Osteoblast (primary cell): Measurements from ENCODE around the gene FAU. TPM values are rescaled to one million over a fixed set of nuclear protein-coding genes. Genes with fewer than 3 reads are reported as not detected.
"Not testable (repeated sequence)": the region's sequence is repeated elsewhere in the genome, so short reads cannot be mapped to it uniquely, and the experiment has no call there.

Experiments used
- DNase-seq: peaks from one replicate; pipeline ENCODE4 v3.0.0; 2011; ENCODE audit warnings: low spot score, mixed read lengths; ENCODE audit not compliant: insufficient read length; ENCODE audit errors: missing footprints
- H2AFZ ChIP-seq: 2 replicates; pipeline ENCODE4 v1.6.0; 2011; ENCODE audit warnings: mild to moderate bottlenecking, low read length
- H3K27ac ChIP-seq: 2 replicates; pipeline ENCODE4 v1.5.1; 2011; ENCODE audit warnings: mild to moderate bottlenecking, low read depth, low read length, moderate library complexity
- H3K27me3 ChIP-seq: 2 replicates; pipeline ENCODE4 v1.6.0; 2012; ENCODE audit warnings: mild to moderate bottlenecking, control low read depth, inconsistent platforms, low read length, moderate library complexity; ENCODE audit not compliant: insufficient read depth
- H3K36me3 ChIP-seq: 2 replicates; pipeline ENCODE4 v1.5.1; 2011; ENCODE audit warnings: mild to moderate bottlenecking, low read length, control low read depth, moderate library complexity; ENCODE audit not compliant: insufficient read depth
- H3K4me1 ChIP-seq: 2 replicates; pipeline ENCODE4 v1.5.1; 2011; ENCODE audit warnings: mild to moderate bottlenecking, low read length, control low read depth, moderate library complexity; ENCODE audit not compliant: insufficient read depth
- H3K4me2 ChIP-seq: 2 replicates; pipeline ENCODE4 v1.6.0; 2011; ENCODE audit warnings: mild to moderate bottlenecking, low read length; ENCODE audit not compliant: insufficient read depth
- H3K4me3 ChIP-seq: fragments of 200-600 bp; sonication (generic); 3 replicates; pipeline ENCODE4 v1.5.1; 2012; ENCODE audit warnings: mild to moderate bottlenecking, low read length, inconsistent platforms; ENCODE audit not compliant: insufficient read depth
- H3K79me2 ChIP-seq: 2 replicates; pipeline ENCODE4 v1.6.0; 2012; ENCODE audit warnings: mild to moderate bottlenecking, low read length, control low read depth, inconsistent platforms; ENCODE audit not compliant: insufficient read depth
- H3K9me3 ChIP-seq: 2 replicates; pipeline ENCODE4 v1.5.1; 2011; ENCODE audit warnings: low read depth, low read length, control low read depth
- H4K20me1 ChIP-seq: 2 replicates; pipeline ENCODE4 v1.6.0; 2012; ENCODE audit warnings: mild to moderate bottlenecking, low read length, control low read depth; ENCODE audit not compliant: insufficient read depth
- CTCF ChIP-seq: IDR thresholded peaks from 2 replicates; pipeline ENCODE4 v1.5.1; 2011; ENCODE audit warnings: mild to moderate bottlenecking, low read depth, low read length, moderate library complexity; ENCODE audit errors: extremely low read depth
- total RNA-seq: library from RNA; depleted of rRNA; stranded (reverse); fragments of >200 nt; gene quantifications from 2 replicates; pipeline ENCODE4 v1.2.3, GENCODE V29; 2012

Gene FAU
- total RNA-seq, 1 donor: 118 TPM

- peaks cover 20% of the 10 kb centered on the region for H3K4me1 ChIP-seq
- peak; percentile 89 for DNase-seq
- H3K4me2 ChIP-seq: peak overlapping the region; percentile 99
- peak overlapping the region; percentile 82 for H3K27ac ChIP-seq
- no peaks in the 10 kb centered on the region for H3K27me3 ChIP-seq
- H3K79me2 ChIP-seq: peaks cover 51% of the 10 kb centered on the region
- TF ChIP-seq CTCF: no peak
- peak overlapping the region; percentile 87 for H2AFZ ChIP-seq
- H3K9me3 ChIP-seq: no peaks in the 10 kb centered on the region
- H4K20me1 ChIP-seq: peaks cover 6% of the 10 kb centered on the region
- H3K4me3 ChIP-seq: peak overlapping the region; percentile 87
- H3K36me3 ChIP-seq: peaks cover 57% of the 10 kb centered on the region
Measured at GRCh38 chr11:65121447-65121864, 478 bp downstream of the FAU start.

DNA sequence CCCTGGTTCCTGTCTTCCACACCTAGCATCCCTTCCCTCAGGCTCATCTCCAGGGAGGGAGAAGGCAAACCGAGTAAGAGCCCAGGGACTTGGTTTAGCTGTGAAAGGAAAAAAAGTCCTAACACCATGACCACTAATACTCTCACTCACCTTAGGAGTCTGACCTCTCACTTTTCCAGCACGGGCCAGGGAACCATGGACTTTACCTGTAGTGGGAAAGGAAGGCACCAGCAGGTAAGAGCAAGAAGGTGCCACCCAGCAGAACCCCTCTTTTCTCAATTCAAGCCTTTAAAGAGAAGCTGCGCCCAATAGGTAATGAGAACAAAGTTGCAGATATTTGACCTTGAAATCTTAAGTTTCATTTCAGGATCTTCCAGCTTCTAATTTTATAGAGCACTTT is 1.1 kb downstream of the FAU start:
- peaks cover 26% of the 10 kb centered on the region for H3K4me1 ChIP-seq
- H3K36me3 ChIP-seq: peaks cover 54% of the 10 kb centered on the region

GRCh38 chr11:65119670-65119995 is 2.3 kb downstream of the FAU start:
- Histone ChIP-seq H3K9me3 (no peaks in the 10 kb centered on the region), H3K27ac (no peak overlapping the region), H3K4me1 (peaks cover 26% of the 10 kb centered on the region), H2AFZ (no peak overlapping the region), H3K36me3 (peaks cover 48% of the 10 kb centered on the region), H3K4me2 (no peak overlapping the region), H4K20me1 (peaks cover 7% of the 10 kb centered on the region), H3K27me3 (no peaks in the 10 kb centered on the region), H3K4me3 (no peak overlapping the region), H3K79me2 (peaks cover 60% of the 10 kb centered on the region)
- no peak for DNase-seq
- no peak for TF ChIP-seq CTCF

More for the DNA sequence above, 1.1 kb downstream of the FAU start:
- DNase-seq: no peak
- H3K27me3 ChIP-seq: no peaks in the 10 kb centered on the region
- peak overlapping the region; percentile 82 for H3K27ac ChIP-seq
- no peak for TF ChIP-seq CTCF
- H4K20me1 ChIP-seq: peaks cover 10% of the 10 kb centered on the region
- H3K79me2 ChIP-seq: peaks cover 57% of the 10 kb centered on the region
- H3K9me3 ChIP-seq: no peaks in the 10 kb centered on the region
- peak overlapping the region; percentile 87 for H3K4me3 ChIP-seq
- H3K4me2 ChIP-seq: peak overlapping the region; percentile 99
- H2AFZ ChIP-seq: no peak overlapping the region

GRCh38 chr11:65118891-65119669 is 2.9 kb downstream of the FAU start:
- H3K27ac ChIP-seq, H3K27me3 ChIP-seq, H3K4me2 ChIP-seq, H2AFZ ChIP-seq, H4K20me1 ChIP-seq, H3K9me3 ChIP-seq, DNase-seq, H3K4me3 ChIP-seq: not testable (repeated sequence)
- Histone ChIP-seq H3K79me2 (peaks cover 54% of the 10 kb centered on the region), H3K4me1 (peaks cover 26% of the 10 kb centered on the region), H3K36me3 (peaks cover 42% of the 10 kb centered on the region)
